Muscle of leg (tissue), 11 donors: Measurements from ENCODE around the gene HOXD10. TPM values are rescaled to one million over a fixed set of nuclear protein-coding genes. Genes with fewer than 3 reads are reported as not detected.

ENCODE experiments used
- DNase-seq: peaks from one replicate; pipeline ENCODE4 v3.0.0; 2013
- H3K27ac ChIP-seq: one replicate; pipeline ENCODE4 v1.5.1; 2013; ENCODE audit warnings: mild to moderate bottlenecking, low read length, control low read depth
- H3K27me3 ChIP-seq: one replicate; pipeline ENCODE4 v1.6.1; 2013; ENCODE audit warnings: low read length; ENCODE audit not compliant: control insufficient read depth, insufficient read depth
- H3K36me3 ChIP-seq: one replicate; pipeline ENCODE4 v1.6.1; 2013; ENCODE audit warnings: low read length; ENCODE audit not compliant: control insufficient read depth, insufficient read depth
- H3K4me1 ChIP-seq: one replicate; pipeline ENCODE4 v1.6.1; 2013; ENCODE audit warnings: low read length; ENCODE audit not compliant: control insufficient read depth, insufficient read depth
- H3K4me3 ChIP-seq: one replicate; pipeline ENCODE4 v1.5.1; 2013; ENCODE audit warnings: low read length, control low read depth
- H3K9me3 ChIP-seq: replicated peaks from 2 replicates; pipeline ENCODE4 v1.6.1; 2013; ENCODE audit warnings: low read depth, low read length; ENCODE audit not compliant: control insufficient read depth
- WGBS: methylation state at CpG from one replicate; pipeline ENCODE4 v1.1.5; 2013; ENCODE audit warnings: missing lambda C conversion rate; ENCODE audit not compliant: insufficient coverage; 5-methylcytosine and 5-hydroxymethylcytosine counted together
- polyA plus RNA-seq, 8 donors: library from polyadenylated mRNA; unstranded; fragments of 120-200 nt; gene quantifications; one replicate each; pipeline versions ENCODE4 v1.2.1 to v1.2.3, GENCODE V29; 2013; ENCODE audit warnings: inconsistent platforms in 1 of 8, low replicate concordance in 1 of 8; ENCODE audit not compliant: insufficient read length in 8 of 8, insufficient read depth in 1 of 8
- total RNA-seq: library from RNA; stranded (reverse); fragments of 120-200 nt; gene quantifications from one replicate; pipeline ENCODE4 v1.2.4, GENCODE V29; 2013

The HOXD10 gene
- total and polyA plus RNA-seq, 9 donors: 0.05 to 4.6 (median 0.21) TPM; not detected in 2

GRCh38 chr2:176089843-176090395, 26.7 kb upstream of the HOXD10 start:
- peaks cover 27% of the 10 kb centered on the region for H3K4me1 ChIP-seq
- peaks cover 92% of the 10 kb centered on the region for H3K27me3 ChIP-seq
- no peak overlapping the region for H3K27ac ChIP-seq
- no peak for DNase-seq
- no peak overlapping the region for H3K4me3 ChIP-seq
- H3K9me3 ChIP-seq: no peaks in the 10 kb centered on the region
- no peaks in the 10 kb centered on the region for H3K36me3 ChIP-seq

GRCh38 chr2:176090862-176091261, 25.7 kb upstream of the HOXD10 start:
- DNase-seq: no peak
- peaks cover 91% of the 10 kb centered on the region for H3K27me3 ChIP-seq
- peaks cover 17% of the 10 kb centered on the region for H3K4me1 ChIP-seq
- WGBS: 26% methylated on average over 3 of the region's 5 CpGs
- H3K36me3 ChIP-seq: no peaks in the 10 kb centered on the region
- H3K4me3 ChIP-seq: no peak overlapping the region
- H3K9me3 ChIP-seq: no peaks in the 10 kb centered on the region
- H3K27ac ChIP-seq: no peak overlapping the region

GRCh38 chr2:176091329-176092258, 25.0 kb upstream of the HOXD10 start:
- Histone ChIP-seq H3K36me3 (no peaks in the 10 kb centered on the region), H3K9me3 (no peaks in the 10 kb centered on the region), H3K27ac (no peak overlapping the region), H3K4me1 (peaks cover 17% of the 10 kb centered on the region), H3K27me3 (peaks cover 91% of the 10 kb centered on the region), H3K4me3 (no peak overlapping the region)
- 25% methylated on average over 26 of the region's 31 CpGs for WGBS
- no peak for DNase-seq

- WGBS: under 1% methylated on average over 70 of the region's 95 CpGs
- Histone ChIP-seq H3K27me3 (peaks cover 94% of the 10 kb centered on the region), H3K9me3 (no peaks in the 10 kb centered on the region), H3K4me3 (peak within 1 kb of the TSS; percentile 12), H3K4me1 (peaks cover 26% of the 10 kb centered on the region), H3K36me3 (no peaks in the 10 kb centered on the region), H3K27ac (no peak within 1 kb of the TSS)
- DNase-seq: peak; percentile 70
Measured at GRCh38 chr2:176092270-176093144, 24.1 kb upstream of the HOXD10 start, which contains the start of gene HOXD13. HOXD13 (plus strand) TSS chr2:176092721; CDS start chr2:176092891, 170 bp downstream.

- DNase-seq: no peak
- 2% methylated on average over 52 of the region's 53 CpGs for WGBS
- Histone ChIP-seq H3K4me1 (peaks cover 29% of the 10 kb centered on the region), H3K27ac (no peak overlapping the region), H3K4me3 (peak overlapping the region; percentile 12), H3K36me3 (no peaks in the 10 kb centered on the region), H3K9me3 (no peaks in the 10 kb centered on the region), H3K27me3 (peaks cover 94% of the 10 kb centered on the region)
Measured at GRCh38 chr2:176093145-176093897, 23.3 kb upstream of the HOXD10 start.

GRCh38 chr2:176093898-176094249, 22.7 kb upstream of the HOXD10 start:
- Histone ChIP-seq H3K27me3 (peaks cover 94% of the 10 kb centered on the region), H3K4me3 (no peak overlapping the region)
- 10% methylated on average over 2 of the region's 8 CpGs for WGBS

GRCh38 chr2:176094349-176094748, 22.2 kb upstream of the HOXD10 start:
- H3K4me1 ChIP-seq: peaks cover 31% of the 10 kb centered on the region
- DNase-seq: no peak
- H3K9me3 ChIP-seq: no peaks in the 10 kb centered on the region
- H3K36me3 ChIP-seq: no peaks in the 10 kb centered on the region
- H3K4me3 ChIP-seq: no peak overlapping the region
- no peak overlapping the region for H3K27ac ChIP-seq
- peaks cover 94% of the 10 kb centered on the region for H3K27me3 ChIP-seq
- WGBS: 24% methylated on average over 9 of the region's 12 CpGs

More at GRCh38 chr2:176093898-176094249, 22.7 kb upstream of the HOXD10 start:
- no peak overlapping the region for H3K27ac ChIP-seq
- peaks cover 30% of the 10 kb centered on the region for H3K4me1 ChIP-seq
- no peaks in the 10 kb centered on the region for H3K36me3 ChIP-seq
- H3K9me3 ChIP-seq: no peaks in the 10 kb centered on the region
- DNase-seq: no peak

- WGBS: no CpG with 5 or more reads among the region's 5 CpGs
- peaks cover 94% of the 10 kb centered on the region for H3K27me3 ChIP-seq
- no peak overlapping the region for H3K27ac ChIP-seq
- H3K9me3 ChIP-seq: no peaks in the 10 kb centered on the region
- no peak for DNase-seq
- peaks cover 39% of the 10 kb centered on the region for H3K4me1 ChIP-seq
- no peak overlapping the region for H3K4me3 ChIP-seq
- H3K36me3 ChIP-seq: no peaks in the 10 kb centered on the region
Measured at GRCh38 chr2:176095421-176095820, 21.2 kb upstream of the HOXD10 start.

GRCh38 chr2:176096243-176096985, 20.2 kb upstream of the HOXD10 start:
- WGBS: 29% methylated on average over 7 of the region's 16 CpGs
- H3K27me3 ChIP-seq: peaks cover 95% of the 10 kb centered on the region
- H3K4me3 ChIP-seq: no peak overlapping the region
- no peaks in the 10 kb centered on the region for H3K9me3 ChIP-seq
- H3K4me1 ChIP-seq: peaks cover 42% of the 10 kb centered on the region
- H3K27ac ChIP-seq: no peak overlapping the region
- H3K36me3 ChIP-seq: no peaks in the 10 kb centered on the region
- DNase-seq: no peak
